HepG2 (cell line): Measurements from ENCODE around the gene TMEM144. TPM values are rescaled to one million over a fixed set of nuclear protein-coding genes. Genes with fewer than 3 reads are reported as not detected.

Experiments used
- AHR ChIP-seq: IDR thresholded peaks from 2 replicates; pipeline ENCODE4 v1.6.1; 2018; ENCODE audit warnings: missing genetic modification reagents, missing compliant biosample characterization
- BORCS8-MEF2B ChIP-seq: sonication (generic); formaldehyde crosslinking; IDR thresholded peaks from 2 replicates; pipeline ENCODE4 v1.8.0; 2022; ENCODE audit warnings: mild to moderate bottlenecking, missing genetic modification reagents
- ELF3 ChIP-seq: IDR thresholded peaks from 2 replicates; pipeline ENCODE4 v1.6.1; 2016; ENCODE audit warnings: missing genetic modification reagents, missing compliant biosample characterization
- HIVEP1 ChIP-seq: sonication (generic); formaldehyde crosslinking; IDR thresholded peaks from 2 replicates; pipeline ENCODE4 v1.4.0; 2020; ENCODE audit warnings: mild to moderate bottlenecking, missing genetic modification reagents
- KAT8 ChIP-seq: IDR thresholded peaks from 2 replicates; pipeline ENCODE4 v1.6.1; 2016; ENCODE audit warnings: missing genetic modification reagents, missing compliant biosample characterization
- MYC ChIP-seq: sonication (generic); formaldehyde crosslinking; IDR thresholded peaks from 2 replicates; pipeline ENCODE4 v1.9.0; 2021; ENCODE audit warnings: missing genetic modification reagents, borderline replicate concordance
- ZNF33A ChIP-seq: sonication (generic); formaldehyde crosslinking; IDR thresholded peaks from 2 replicates; pipeline ENCODE4 v1.5.1; 2020; ENCODE audit warnings: missing genetic modification reagents, mild to moderate bottlenecking, moderate library complexity, borderline replicate concordance
- ZNF619 ChIP-seq: sonication (generic); formaldehyde crosslinking; IDR thresholded peaks from 2 replicates; pipeline ENCODE4 v1.4.0; 2020; ENCODE audit warnings: mild to moderate bottlenecking, missing genetic modification reagents
- polyA plus RNA-seq, 8 experiments: library from polyadenylated mRNA; depleted of rRNA in 3 of 8; stranded (reverse) in 7 of 8; unstranded in 1 of 8; fragments of >200 nt; fragmentation: Illumina TruSeq in 4 of 8; extraction: Trizol in 4 of 8; gene quantifications; 2 replicates each; pipeline versions ENCODE4 v1.2.1 to v1.2.3, GENCODE V29; 2011 to 2016; ENCODE audit warnings: low read depth in 4 of 8, missing spikeins in 1 of 8, mixed read lengths in 1 of 8; ENCODE audit not compliant: insufficient read depth in 1 of 8
- total RNA-seq, 5 experiments: library from RNA; depleted of rRNA; stranded (reverse); fragments of >200 nt; fragmentation: Illumina TruSeq; extraction: Trizol; gene quantifications; 2 replicates each; pipeline ENCODE4 v1.2.3, GENCODE V29; 2016; ENCODE audit warnings: low read depth in 1 of 5
- TF ChIP-seq, protein P1 (sequence below): sonication (generic); formaldehyde crosslinking; IDR thresholded peaks from 2 replicates; pipeline ENCODE4 v1.5.0; 2020; ENCODE audit warnings: mild to moderate bottlenecking, missing genetic modification reagents, borderline replicate concordance
- TF ChIP-seq, protein P2 (sequence below): sonication (generic); formaldehyde crosslinking; IDR thresholded peaks from 2 replicates; pipeline ENCODE4 v1.4.0; 2020; ENCODE audit warnings: mild to moderate bottlenecking, missing genetic modification reagents, borderline replicate concordance
- TF ChIP-seq, protein P3 (sequence below): sonication (generic); formaldehyde crosslinking; IDR thresholded peaks from 2 replicates; pipeline ENCODE4 v1.4.0; 2020; ENCODE audit warnings: missing genetic modification reagents
- TF ChIP-seq, protein P4 (sequence below): IDR thresholded peaks from 2 replicates; pipeline ENCODE4 v1.6.1; 2016

Gene TMEM144
- total and polyA plus RNA-seq, 2 of the 13 experiments (the other 11 are each of a cell fraction or from before 2014, with no cell fraction given) = 10.9 to 12.3 TPM

DNA sequence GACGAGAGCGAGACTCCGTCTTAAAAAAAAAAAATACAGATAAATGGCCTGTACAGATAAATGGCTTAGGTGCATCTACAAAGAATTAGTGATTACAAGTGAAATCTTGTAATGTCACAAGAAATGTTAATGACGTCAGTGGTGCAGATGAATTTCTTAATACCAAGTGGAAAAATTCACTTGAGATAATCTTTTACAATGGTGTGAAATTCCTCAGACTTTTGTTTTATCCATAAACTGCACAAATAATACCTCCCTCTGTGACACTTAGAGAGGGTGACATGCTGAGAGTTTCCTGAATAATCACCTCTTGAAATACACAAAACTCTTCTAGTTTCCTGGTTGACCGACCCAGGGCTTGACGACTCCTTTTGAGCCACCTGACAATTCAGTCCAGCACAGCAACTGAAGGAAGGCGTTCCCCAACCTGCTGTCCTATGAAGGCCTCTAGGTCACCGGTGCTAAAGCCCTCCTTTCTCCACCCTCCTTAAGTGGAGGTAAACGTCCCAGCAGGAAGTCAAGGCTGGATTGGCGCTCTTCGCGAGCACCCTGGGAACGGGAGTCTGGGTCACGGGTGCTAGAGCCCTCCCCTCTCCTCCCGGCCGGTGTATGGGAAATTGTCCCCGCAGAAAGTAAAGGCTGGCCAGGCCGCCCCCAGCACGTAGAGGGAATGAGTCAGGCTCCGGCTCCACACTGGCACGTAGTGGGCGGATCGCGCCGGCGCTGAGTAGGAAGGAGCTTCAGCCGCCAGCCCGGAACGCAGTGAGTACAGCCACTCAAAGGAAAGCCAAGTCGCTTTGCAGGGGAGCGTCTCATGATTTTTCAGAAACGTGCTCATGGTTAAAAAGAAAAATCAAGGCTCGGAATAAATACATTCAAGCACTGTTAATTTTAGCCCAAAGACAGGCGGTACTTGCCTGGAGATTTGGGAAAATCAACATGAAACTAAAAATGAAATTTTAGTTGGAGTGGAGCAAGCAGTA, at the start of gene TMEM144 (continued):
- TF ChIP-seq HIVEP1 (CRISPR knock-in tag) = 0 out of 2 replicates have a peak, but pooled peaks have one; percentile 16
- TF ChIP-seq ELF3 = peak; percentile 36
- 0 out of 2 replicates have a peak, but pooled peaks have one; percentile 34 for TF ChIP-seq AHR (CRISPR knock-in tag)
- TF ChIP-seq, protein P1, sequence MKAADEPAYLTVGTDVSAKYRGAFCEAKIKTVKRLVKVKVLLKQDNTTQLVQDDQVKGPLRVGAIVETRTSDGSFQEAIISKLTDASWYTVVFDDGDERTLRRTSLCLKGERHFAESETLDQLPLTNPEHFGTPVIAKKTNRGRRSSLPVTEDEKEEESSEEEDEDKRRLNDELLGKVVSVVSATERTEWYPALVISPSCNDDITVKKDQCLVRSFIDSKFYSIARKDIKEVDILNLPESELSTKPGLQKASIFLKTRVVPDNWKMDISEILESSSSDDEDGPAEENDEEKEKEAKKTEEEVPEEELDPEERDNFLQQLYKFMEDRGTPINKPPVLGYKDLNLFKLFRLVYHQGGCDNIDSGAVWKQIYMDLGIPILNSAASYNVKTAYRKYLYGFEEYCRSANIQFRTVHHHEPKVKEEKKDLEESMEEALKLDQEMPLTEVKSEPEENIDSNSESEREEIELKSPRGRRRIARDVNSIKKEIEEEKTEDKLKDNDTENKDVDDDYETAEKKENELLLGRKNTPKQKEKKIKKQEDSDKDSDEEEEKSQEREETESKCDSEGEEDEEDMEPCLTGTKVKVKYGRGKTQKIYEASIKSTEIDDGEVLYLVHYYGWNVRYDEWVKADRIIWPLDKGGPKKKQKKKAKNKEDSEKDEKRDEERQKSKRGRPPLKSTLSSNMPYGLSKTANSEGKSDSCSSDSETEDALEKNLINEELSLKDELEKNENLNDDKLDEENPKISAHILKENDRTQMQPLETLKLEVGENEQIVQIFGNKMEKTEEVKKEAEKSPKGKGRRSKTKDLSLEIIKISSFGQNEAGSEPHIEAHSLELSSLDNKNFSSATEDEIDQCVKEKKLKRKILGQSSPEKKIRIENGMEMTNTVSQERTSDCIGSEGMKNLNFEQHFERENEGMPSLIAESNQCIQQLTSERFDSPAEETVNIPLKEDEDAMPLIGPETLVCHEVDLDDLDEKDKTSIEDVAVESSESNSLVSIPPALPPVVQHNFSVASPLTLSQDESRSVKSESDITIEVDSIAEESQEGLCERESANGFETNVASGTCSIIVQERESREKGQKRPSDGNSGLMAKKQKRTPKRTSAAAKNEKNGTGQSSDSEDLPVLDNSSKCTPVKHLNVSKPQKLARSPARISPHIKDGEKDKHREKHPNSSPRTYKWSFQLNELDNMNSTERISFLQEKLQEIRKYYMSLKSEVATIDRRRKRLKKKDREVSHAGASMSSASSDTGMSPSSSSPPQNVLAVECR = peak; percentile 26; the same call in 1 of the 2 replicates
- TF ChIP-seq, protein P2, sequence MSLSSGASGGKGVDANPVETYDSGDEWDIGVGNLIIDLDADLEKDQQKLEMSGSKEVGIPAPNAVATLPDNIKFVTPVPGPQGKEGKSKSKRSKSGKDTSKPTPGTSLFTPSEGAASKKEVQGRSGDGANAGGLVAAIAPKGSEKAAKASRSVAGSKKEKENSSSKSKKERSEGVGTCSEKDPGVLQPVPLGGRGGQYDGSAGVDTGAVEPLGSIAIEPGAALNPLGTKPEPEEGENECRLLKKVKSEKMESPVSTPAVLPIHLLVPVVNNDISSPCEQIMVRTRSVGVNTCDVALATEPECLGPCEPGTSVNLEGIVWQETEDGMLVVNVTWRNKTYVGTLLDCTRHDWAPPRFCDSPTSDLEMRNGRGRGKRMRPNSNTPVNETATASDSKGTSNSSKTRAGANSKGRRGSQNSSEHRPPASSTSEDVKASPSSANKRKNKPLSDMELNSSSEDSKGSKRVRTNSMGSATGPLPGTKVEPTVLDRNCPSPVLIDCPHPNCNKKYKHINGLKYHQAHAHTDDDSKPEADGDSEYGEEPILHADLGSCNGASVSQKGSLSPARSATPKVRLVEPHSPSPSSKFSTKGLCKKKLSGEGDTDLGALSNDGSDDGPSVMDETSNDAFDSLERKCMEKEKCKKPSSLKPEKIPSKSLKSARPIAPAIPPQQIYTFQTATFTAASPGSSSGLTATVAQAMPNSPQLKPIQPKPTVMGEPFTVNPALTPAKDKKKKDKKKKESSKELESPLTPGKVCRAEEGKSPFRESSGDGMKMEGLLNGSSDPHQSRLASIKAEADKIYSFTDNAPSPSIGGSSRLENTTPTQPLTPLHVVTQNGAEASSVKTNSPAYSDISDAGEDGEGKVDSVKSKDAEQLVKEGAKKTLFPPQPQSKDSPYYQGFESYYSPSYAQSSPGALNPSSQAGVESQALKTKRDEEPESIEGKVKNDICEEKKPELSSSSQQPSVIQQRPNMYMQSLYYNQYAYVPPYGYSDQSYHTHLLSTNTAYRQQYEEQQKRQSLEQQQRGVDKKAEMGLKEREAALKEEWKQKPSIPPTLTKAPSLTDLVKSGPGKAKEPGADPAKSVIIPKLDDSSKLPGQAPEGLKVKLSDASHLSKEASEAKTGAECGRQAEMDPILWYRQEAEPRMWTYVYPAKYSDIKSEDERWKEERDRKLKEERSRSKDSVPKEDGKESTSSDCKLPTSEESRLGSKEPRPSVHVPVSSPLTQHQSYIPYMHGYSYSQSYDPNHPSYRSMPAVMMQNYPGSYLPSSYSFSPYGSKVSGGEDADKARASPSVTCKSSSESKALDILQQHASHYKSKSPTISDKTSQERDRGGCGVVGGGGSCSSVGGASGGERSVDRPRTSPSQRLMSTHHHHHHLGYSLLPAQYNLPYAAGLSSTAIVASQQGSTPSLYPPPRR (CRISPR knock-in tag) = no peak
- TF ChIP-seq, protein P3, sequence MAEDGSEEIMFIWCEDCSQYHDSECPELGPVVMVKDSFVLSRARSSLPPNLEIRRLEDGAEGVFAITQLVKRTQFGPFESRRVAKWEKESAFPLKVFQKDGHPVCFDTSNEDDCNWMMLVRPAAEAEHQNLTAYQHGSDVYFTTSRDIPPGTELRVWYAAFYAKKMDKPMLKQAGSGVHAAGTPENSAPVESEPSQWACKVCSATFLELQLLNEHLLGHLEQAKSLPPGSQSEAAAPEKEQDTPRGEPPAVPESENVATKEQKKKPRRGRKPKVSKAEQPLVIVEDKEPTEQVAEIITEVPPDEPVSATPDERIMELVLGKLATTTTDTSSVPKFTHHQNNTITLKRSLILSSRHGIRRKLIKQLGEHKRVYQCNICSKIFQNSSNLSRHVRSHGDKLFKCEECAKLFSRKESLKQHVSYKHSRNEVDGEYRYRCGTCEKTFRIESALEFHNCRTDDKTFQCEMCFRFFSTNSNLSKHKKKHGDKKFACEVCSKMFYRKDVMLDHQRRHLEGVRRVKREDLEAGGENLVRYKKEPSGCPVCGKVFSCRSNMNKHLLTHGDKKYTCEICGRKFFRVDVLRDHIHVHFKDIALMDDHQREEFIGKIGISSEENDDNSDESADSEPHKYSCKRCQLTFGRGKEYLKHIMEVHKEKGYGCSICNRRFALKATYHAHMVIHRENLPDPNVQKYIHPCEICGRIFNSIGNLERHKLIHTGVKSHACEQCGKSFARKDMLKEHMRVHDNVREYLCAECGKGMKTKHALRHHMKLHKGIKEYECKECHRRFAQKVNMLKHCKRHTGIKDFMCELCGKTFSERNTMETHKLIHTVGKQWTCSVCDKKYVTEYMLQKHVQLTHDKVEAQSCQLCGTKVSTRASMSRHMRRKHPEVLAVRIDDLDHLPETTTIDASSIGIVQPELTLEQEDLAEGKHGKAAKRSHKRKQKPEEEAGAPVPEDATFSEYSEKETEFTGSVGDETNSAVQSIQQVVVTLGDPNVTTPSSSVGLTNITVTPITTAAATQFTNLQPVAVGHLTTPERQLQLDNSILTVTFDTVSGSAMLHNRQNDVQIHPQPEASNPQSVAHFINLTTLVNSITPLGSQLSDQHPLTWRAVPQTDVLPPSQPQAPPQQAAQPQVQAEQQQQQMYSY (CRISPR knock-in tag) = peak; percentile 63; the same call in 1 of the 2 replicates
- peak; percentile 63; the same call in 1 of the 2 replicates for TF ChIP-seq MYC
- TF ChIP-seq KAT8 (CRISPR knock-in tag) = peak; percentile 64
- TF ChIP-seq, protein P4, sequence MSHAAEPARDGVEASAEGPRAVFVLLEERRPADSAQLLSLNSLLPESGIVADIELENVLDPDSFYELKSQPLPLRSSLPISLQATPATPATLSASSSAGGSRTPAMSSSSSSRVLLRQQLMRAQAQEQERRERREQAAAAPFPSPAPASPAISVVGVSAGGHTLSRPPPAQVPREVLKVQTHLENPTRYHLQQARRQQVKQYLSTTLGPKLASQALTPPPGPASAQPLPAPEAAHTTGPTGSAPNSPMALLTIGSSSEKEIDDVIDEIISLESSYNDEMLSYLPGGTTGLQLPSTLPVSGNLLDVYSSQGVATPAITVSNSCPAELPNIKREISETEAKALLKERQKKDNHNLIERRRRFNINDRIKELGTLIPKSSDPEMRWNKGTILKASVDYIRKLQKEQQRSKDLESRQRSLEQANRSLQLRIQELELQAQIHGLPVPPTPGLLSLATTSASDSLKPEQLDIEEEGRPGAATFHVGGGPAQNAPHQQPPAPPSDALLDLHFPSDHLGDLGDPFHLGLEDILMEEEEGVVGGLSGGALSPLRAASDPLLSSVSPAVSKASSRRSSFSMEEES = peak; percentile 58; the same call in 1 of the 2 replicates
- no peak for TF ChIP-seq BORCS8-MEF2B (CRISPR knock-in tag)
- 0 out of 2 replicates have a peak, but pooled peaks have one; percentile 66 for TF ChIP-seq ZNF619 (CRISPR knock-in tag)
- no peak for TF ChIP-seq ZNF33A (CRISPR knock-in tag)
